Kidney (tissue), 14 donors: Measurements from ENCODE around the gene LMTK3. TPM values are rescaled to one million over a fixed set of nuclear protein-coding genes. Genes with fewer than 3 reads are reported as not detected.
"Not testable (repeated sequence)": the region's sequence is repeated elsewhere in the genome, so short reads cannot be mapped to it uniquely, and the experiment has no call there.

Experiments used
- DNase-seq, 5 donors: peaks; one replicate each; pipeline ENCODE4 v3.0.0-alpha.2; 2013 to 2020
- FAIRE-seq: peaks from 2 replicates; lab custom pipeline; 2012; peaks lifted over from hg19 to GRCh38; lab: Jason Lieb, UNC
- H3K27ac ChIP-seq, 2 donors: one replicate each; pipeline ENCODE4 v1.7.0; 2013; ENCODE audit warnings: low read depth in 2 of 2, low read length in 2 of 2, inconsistent platforms in 1 of 2
- H3K27me3 ChIP-seq: one replicate; pipeline ENCODE4 v1.7.1; 2013; ENCODE audit warnings: low read length, inconsistent platforms; ENCODE audit not compliant: control insufficient read depth, insufficient read depth
- H3K36me3 ChIP-seq, 3 donors: one replicate each; pipeline versions ENCODE4 v1.7.0 to v1.7.1; 2013; ENCODE audit warnings: low read length in 3 of 3, control low read depth in 1 of 3, inconsistent platforms in 1 of 3; ENCODE audit not compliant: insufficient read depth in 3 of 3, control insufficient read depth in 2 of 3
- H3K4me1 ChIP-seq, 3 donors: one replicate each; pipeline versions ENCODE4 v1.7.0 to v1.7.1; 2013; ENCODE audit warnings: low read length in 3 of 3, inconsistent platforms in 1 of 3, low read depth in 1 of 3; ENCODE audit not compliant: control insufficient read depth in 2 of 3, insufficient read depth in 2 of 3
- H3K4me3 ChIP-seq, 3 donors: one replicate each; pipeline versions ENCODE4 v1.7.0 to v1.8.1; 2013; ENCODE audit warnings: low read length in 3 of 3, control low read depth in 1 of 3, inconsistent platforms in 1 of 3
- H3K9ac ChIP-seq, 3 donors: one replicate each; pipeline versions ENCODE4 v1.7.0 to v1.7.1; 2013; ENCODE audit warnings: low read length in 3 of 3, control low read depth in 1 of 3, inconsistent platforms in 1 of 3
- H3K9me3 ChIP-seq, 3 donors: one replicate each; pipeline versions ENCODE4 v1.7.0 to v1.7.1; 2013; ENCODE audit warnings: low read length in 3 of 3, control low read depth in 1 of 3, inconsistent platforms in 1 of 3; ENCODE audit not compliant: control insufficient read depth in 2 of 3, insufficient read depth in 1 of 3
- intact Hi-C: fragments of 100-400 bp; cut with DNase I; formaldehyde crosslinking; loops from one replicate; pipeline ENCODE4 v1.11.1; 2022
- polyA plus RNA-seq: library from polyadenylated mRNA; stranded (reverse); fragments of 350-450 nt; fragmentation: Illumina TruSeq; extraction: RNeasy Lipid Tissue Mini Kit (QIAGEN cat#74804); gene quantifications from one replicate; pipeline ENCODE4 v1.2.3, GENCODE V29; 2014; ENCODE audit warnings: low read depth, low replicate concordance; ENCODE audit not compliant: insufficient read depth
- total RNA-seq: library from RNA; stranded (reverse); fragmentation: NEBNext Ultra II Directional; extraction: Animal tissue kit (Norgen Biotek cat#: 25700); gene quantifications from one replicate; pipeline ENCODE4 v1.2.1, GENCODE V29; 2021
- TF ChIP-seq, protein P1 (sequence below): IDR thresholded peaks from 3 replicates; pipeline ENCODE4 v1.5.1; 2012; ENCODE audit warnings: mild to moderate bottlenecking, moderate library complexity, borderline replicate concordance; ENCODE audit not compliant: insufficient read depth; ENCODE audit errors: extremely low read depth
- donor health status: control.
- donor health status: control.
- donor health status: control.
- donor health status: control.
- donor health status: control.
- donor health status: DM: yes; HTN: yes; CAD: no.
- donor health status: Normal renal cell carcinoma (clear cell type).

LMTK3 gene
- total and polyA plus RNA-seq, 2 donors from 2014 or later, result 4.2 to 8.4 TPM

DNA sequence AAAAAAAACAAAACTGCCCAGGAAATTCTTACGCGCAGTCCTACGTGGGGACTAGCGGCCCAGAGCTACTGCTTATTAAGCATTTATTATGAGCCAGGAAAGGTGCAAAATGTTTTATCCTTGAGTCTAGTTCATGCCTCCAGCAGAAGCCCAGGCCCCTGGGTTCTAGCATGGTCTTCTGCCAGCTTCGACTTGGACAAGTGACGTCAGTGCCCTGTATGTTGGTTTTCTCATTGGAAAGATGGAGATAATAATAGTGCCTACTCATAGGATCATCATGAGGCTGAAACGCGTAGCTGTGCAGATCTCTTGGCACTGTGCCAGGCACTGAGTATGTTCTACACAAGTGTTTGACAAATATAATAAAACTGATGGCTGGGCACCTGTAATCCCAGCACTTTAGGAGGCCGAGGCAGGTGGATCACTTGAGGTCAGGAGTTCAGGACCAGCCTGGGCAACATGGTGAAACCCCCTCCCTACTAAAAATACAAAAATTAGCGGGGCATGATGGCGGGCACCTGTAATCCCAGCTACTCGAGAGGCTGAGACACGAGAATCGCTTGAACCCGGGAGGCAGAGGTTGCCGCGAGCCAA, 28.0 kb upstream of the LMTK3 start:
- Histone ChIP-seq H3K27me3 (no peaks in the 10 kb centered on the region), H3K27ac (no peak overlapping the region), H3K9ac (no peak overlapping the region), H3K4me1 (no peaks in the 10 kb centered on the region), H3K4me3 (no peak overlapping the region), H3K36me3 (no peaks in the 10 kb centered on the region), H3K9me3 (no peaks in the 10 kb centered on the region)
- FAIRE-seq (no peak), DNase-seq (no peak)
- intact Hi-C loops, result no loop called here
- TF ChIP-seq, protein P1, sequence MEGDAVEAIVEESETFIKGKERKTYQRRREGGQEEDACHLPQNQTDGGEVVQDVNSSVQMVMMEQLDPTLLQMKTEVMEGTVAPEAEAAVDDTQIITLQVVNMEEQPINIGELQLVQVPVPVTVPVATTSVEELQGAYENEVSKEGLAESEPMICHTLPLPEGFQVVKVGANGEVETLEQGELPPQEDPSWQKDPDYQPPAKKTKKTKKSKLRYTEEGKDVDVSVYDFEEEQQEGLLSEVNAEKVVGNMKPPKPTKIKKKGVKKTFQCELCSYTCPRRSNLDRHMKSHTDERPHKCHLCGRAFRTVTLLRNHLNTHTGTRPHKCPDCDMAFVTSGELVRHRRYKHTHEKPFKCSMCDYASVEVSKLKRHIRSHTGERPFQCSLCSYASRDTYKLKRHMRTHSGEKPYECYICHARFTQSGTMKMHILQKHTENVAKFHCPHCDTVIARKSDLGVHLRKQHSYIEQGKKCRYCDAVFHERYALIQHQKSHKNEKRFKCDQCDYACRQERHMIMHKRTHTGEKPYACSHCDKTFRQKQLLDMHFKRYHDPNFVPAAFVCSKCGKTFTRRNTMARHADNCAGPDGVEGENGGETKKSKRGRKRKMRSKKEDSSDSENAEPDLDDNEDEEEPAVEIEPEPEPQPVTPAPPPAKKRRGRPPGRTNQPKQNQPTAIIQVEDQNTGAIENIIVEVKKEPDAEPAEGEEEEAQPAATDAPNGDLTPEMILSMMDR, result no peak

DNA sequence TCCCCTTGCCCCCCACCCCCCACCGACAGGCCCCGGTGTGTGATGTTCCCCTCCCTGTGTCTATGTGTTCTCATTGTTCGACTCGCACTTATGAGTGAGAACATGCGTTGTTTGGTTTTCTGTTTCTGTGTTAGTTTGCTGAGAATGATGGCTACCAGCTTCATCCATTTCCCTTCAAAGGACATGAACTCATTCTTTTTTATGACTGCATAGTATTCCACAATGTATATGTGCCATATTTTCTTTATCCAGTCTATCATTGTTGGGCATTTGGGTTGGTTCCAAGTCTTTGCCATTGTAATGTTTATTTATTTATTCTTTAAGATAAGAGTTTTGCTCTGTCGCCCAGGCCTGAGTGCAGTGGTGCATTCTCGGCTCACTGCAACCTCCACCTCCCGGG, 26.4 kb upstream of the LMTK3 start:
- FAIRE-seq, H3K9me3 ChIP-seq, H3K4me3 ChIP-seq, H3K27me3 ChIP-seq, H3K36me3 ChIP-seq, H3K27ac ChIP-seq, intact Hi-C loops, DNase-seq, H3K9ac ChIP-seq, H3K4me1 ChIP-seq: not testable (repeated sequence)

DNA sequence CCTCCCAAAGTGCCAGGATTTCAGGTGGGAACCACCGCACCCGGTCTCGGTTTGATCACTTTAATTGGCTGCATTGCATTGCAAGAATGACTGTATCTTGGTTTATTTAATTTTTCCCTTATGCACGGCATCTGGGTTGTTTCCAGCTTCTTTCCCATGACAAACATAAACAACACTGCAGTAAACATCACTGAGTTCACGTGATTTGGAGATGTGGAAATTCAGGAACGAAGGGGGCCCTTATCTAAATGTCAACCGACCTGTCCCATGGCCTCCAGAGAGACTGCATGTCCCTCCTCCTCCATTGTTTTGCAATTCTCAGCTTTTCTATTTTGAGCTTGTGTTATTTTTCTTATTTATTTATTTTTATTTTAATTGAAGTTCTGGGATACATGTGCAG, 25.9 kb upstream of the LMTK3 start:
- no peaks in the 10 kb centered on the region for H3K9me3 ChIP-seq
- no peak overlapping the region for H3K4me3 ChIP-seq
- DNase-seq (no peak), FAIRE-seq (no peak)
- no peak overlapping the region for H3K9ac ChIP-seq
- H3K27ac ChIP-seq, result no peak overlapping the region
- H3K36me3 ChIP-seq, result no peaks in the 10 kb centered on the region
- TF ChIP-seq, protein P1, result no peak
- H3K4me1 ChIP-seq, result no peaks in the 10 kb centered on the region
- intact Hi-C loops, result no loop called here
- H3K27me3 ChIP-seq, result no peaks in the 10 kb centered on the region

DNA sequence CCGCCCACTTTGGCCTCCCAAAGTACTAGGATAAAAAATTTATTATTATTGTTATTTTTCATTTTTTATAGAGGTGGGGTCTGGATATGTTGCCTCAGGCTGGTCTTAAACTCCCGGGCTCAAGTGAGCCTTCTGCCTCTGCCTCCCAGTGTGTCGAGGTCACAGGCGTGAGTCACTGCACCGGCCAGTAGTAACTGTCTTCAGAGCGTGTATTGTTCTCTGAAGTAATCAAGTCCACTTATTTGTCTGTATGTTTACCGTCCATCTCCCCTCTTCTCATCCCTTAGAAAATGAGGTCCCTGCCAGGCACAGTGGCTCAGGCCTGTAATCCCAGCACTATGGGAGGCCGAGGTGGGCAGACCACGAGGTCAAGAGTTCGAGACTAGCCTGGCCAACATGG, 22.1 kb upstream of the LMTK3 start:
- H3K9ac ChIP-seq, result no peak overlapping the region
- H3K4me1 ChIP-seq, result no peaks in the 10 kb centered on the region
- FAIRE-seq, result no peak
- no peak overlapping the region for H3K27ac ChIP-seq
- H3K9me3 ChIP-seq, result peaks cover 0 to 4% (median 0%) of the 10 kb centered on the region in 3 donors
- no peaks in the 10 kb centered on the region for H3K36me3 ChIP-seq
- DNase-seq, result no peak
- H3K27me3 ChIP-seq, result no peaks in the 10 kb centered on the region
- intact Hi-C loops, result no loop called here
- no peak overlapping the region for H3K4me3 ChIP-seq
- TF ChIP-seq, protein P1, result no peak
